Mesodermal cell (in vitro differentiated cells): ENCODE data around the gene STT3B.

Experiments used
- H3K27ac ChIP-seq: 2 replicates; pipeline ENCODE4 v1.7.0; 2013; ENCODE audit warnings: mild to moderate bottlenecking, low read depth, low read length, moderate library complexity; ENCODE audit not compliant: severe bottlenecking
- H3K36me3 ChIP-seq: 2 replicates; pipeline ENCODE4 v1.7.1; 2013; ENCODE audit warnings: mild to moderate bottlenecking, low read length, moderate library complexity; ENCODE audit not compliant: control insufficient read depth, insufficient read depth
- H3K4me1 ChIP-seq: one replicate; pipeline ENCODE4 v1.7.1; 2013; ENCODE audit warnings: mild to moderate bottlenecking, low read length; ENCODE audit not compliant: insufficient read depth, control insufficient read depth, poor library complexity, severe bottlenecking
- H3K4me3 ChIP-seq: 2 replicates; pipeline ENCODE4 v1.7.0; 2013; ENCODE audit warnings: low read length, control low read depth, mild to moderate bottlenecking; ENCODE audit not compliant: insufficient read depth, poor library complexity, severe bottlenecking; ENCODE audit errors: extremely low read depth
- H3K9me3 ChIP-seq: 2 replicates; pipeline ENCODE4 v1.7.1; 2013; ENCODE audit warnings: mild to moderate bottlenecking, low read length, moderate library complexity; ENCODE audit not compliant: control insufficient read depth
- WGBS, 2 experiments: methylation state at CpG; one replicate each; pipeline ENCODE4 v1.1.5; 2013; ENCODE audit warnings: missing lambda C conversion rate in 2 of 2; ENCODE audit not compliant: insufficient coverage in 2 of 2; 5-methylcytosine and 5-hydroxymethylcytosine counted together

STT3B gene

DNA sequence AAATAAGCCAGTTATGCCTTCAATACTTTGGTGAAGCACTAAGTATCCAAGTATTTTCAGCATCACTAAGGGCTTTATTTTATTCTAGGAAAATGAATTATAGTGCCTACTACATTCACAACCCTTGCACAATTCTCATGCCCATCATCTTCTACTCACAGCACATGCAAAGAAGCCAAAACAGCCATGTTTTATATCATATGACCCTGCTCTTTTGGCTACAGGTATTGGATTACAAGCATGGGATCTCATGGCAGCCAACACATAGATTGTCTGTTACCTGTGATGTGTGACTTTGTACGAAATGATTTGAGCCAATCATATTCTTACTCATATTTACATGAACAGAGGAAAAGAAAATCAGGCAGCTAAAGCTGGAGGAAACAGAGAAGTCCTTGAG is 38.6 kb downstream of the STT3B start:
- Histone ChIP-seq H3K9me3 (no peaks in the 10 kb centered on the region), H3K27ac (no peak overlapping the region), H3K4me3 (no peak overlapping the region), H3K4me1 (no peaks in the 10 kb centered on the region), H3K36me3 (no peaks in the 10 kb centered on the region)
- no CpG with 5 or more reads among the region's 1 CpG for WGBS, 2 experiments

DNA sequence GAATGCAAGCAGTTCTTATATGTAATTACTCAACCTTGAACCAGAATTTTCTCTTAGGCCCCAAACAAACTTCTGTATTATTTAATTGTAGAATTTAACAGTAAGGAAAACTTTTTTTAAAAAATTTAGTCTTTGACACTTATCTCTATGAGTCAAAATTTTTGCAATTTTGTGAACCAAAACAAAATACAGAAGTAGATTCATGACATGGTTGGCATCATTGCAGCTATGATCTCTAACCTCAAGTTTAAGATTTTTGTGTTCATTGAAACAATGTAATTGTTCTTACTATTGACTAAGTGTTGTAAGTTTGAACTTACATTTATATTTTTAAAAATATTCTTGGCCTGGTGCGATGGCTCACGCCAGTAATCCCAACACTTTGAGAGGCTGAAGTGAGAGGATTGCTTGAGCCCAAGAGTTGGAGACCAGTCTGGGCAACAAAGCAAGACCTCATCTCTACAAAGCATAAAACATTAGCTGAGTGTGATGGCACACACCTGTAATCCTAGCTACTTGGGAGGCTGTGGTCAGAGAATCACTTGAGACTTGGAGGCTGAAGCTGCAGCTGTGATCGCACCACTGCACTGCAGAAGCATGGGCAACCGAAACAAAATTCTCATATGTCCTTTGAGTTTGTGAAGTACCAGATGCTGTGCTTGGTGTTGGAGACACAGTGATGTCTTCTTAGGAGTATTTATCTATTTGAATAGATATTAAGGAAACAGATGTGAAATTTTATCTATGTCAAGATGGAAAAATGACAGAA is 39.7 kb downstream of the STT3B start:
- 94 to 100% methylated on average over 2 of the region's 4 CpGs for WGBS, 2 experiments
- Histone ChIP-seq H3K27ac (no peak overlapping the region), H3K9me3 (no peaks in the 10 kb centered on the region)

DNA sequence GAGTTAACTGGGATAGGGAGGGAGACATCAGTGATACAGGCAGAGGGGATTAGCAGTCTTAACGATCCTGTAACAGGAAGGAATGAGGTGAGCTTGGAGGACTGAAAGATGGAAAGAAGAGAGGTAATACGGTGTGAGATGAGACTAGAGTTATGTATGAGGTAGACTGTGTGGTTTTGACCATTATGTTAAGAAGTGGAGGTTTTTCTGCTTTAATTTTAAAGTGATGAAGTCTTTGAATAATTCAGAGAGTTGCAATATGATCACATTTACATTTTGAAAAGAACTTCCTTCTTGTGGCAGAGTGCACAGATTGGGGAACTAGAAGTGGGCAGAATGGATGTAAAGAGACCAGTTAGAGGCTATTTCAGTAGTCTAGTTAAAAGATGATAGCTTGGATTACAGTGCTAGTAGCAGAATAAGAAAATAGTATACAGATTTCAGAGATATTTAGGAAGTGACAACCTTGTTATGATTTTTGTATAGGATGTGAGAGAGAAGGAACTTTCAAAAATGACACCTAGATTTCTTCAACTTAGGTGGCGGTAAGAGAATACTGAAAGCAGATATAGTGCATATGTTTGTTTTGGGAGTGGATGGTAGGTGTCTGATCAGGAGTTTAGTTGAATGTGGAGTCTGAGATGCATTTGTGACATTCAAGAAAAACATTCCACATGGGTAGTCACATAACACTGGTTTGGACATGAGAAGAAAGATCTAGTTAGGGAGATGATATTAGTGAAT is 40.5 kb downstream of the STT3B start:
- Histone ChIP-seq H3K27ac (no peak overlapping the region), H3K4me3 (no peak overlapping the region), H3K9me3 (no peaks in the 10 kb centered on the region), H3K4me1 (no peaks in the 10 kb centered on the region), H3K36me3 (no peaks in the 10 kb centered on the region)
- 76 to 79% methylated on average over 3 of the region's 3 CpGs for WGBS, 2 experiments

More for the DNA sequence above, 39.7 kb downstream of the STT3B start:
- Histone ChIP-seq H3K36me3 (no peaks in the 10 kb centered on the region), H3K4me1 (no peaks in the 10 kb centered on the region), H3K4me3 (no peak overlapping the region)

DNA sequence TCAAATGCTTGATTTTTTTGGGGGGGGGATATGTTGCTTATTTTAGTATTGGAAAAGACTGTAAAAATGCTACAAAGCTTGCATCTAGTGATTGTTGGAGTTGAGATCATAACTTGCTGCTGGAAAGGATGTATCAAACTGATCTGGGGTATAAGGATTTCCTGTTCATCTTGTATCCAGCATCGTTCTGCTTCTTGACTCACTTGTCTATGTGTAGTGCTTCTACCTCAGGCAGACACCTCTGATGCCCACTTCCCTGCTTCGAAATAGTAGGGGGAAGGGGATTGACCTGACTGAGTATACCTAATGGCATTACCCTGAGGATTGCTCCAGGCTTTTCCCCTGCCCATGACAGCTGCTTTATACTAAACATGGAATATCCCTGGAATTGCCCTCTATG is 42.7 kb downstream of the STT3B start:
- H3K4me1 ChIP-seq, result no peaks in the 10 kb centered on the region
- no peaks in the 10 kb centered on the region for H3K9me3 ChIP-seq
- H3K36me3 ChIP-seq, result peaks cover 12% of the 10 kb centered on the region
- H3K4me3 ChIP-seq, result no peak overlapping the region
- WGBS, 2 experiments, result 83% methylated on average over 1 of the region's 2 CpGs; no CpG with 5 or more reads in 1 of the 2 experiments
- no peak overlapping the region for H3K27ac ChIP-seq

DNA sequence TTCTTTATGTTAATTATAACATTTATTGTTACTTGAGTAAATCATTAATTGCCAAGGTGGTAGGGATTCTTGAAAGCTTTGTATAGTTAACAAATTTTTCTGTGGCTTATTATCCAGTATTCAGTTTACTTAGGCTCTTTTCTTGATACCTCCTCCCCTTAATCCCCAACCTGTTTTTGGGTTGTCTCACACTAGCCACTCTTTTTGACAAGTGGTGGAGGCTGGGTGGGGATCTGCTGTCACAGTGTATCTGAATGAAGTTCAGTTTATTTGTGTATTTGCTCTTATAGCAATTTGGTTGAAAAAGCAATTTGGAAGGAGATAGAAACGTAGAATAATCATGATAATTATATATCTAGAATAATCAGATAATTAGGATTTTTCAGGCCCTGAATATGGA is 43.8 kb downstream of the STT3B start:
- Histone ChIP-seq H3K4me3 (no peak overlapping the region), H3K4me1 (no peaks in the 10 kb centered on the region), H3K36me3 (peaks cover 12% of the 10 kb centered on the region), H3K27ac (no peak overlapping the region), H3K9me3 (no peaks in the 10 kb centered on the region)
- WGBS, 2 experiments, result no CpG with 5 or more reads among the region's 1 CpG

DNA sequence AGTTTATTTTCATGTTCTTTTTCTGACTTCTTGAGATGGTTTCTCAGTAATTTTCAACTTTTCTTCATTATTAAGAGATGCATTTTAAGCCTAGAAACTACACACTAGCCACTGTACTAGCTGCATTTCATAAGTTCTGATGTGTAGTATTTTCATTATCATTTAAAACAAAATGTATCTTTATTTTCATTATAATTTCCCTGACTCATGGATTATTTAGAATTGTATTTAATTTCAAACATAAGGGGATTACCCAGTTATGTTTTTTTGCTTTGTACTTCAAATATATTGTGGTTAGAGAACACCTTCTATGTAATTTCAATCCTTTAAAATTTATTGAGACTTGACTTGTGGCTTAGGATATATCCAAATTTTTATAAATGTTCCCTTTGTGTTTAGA is 44.5 kb downstream of the STT3B start:
- H3K27ac ChIP-seq, result no peak overlapping the region
- peaks cover 12% of the 10 kb centered on the region for H3K36me3 ChIP-seq
- no peak overlapping the region for H3K4me3 ChIP-seq
- H3K9me3 ChIP-seq, result no peaks in the 10 kb centered on the region
- H3K4me1 ChIP-seq, result no peaks in the 10 kb centered on the region

DNA sequence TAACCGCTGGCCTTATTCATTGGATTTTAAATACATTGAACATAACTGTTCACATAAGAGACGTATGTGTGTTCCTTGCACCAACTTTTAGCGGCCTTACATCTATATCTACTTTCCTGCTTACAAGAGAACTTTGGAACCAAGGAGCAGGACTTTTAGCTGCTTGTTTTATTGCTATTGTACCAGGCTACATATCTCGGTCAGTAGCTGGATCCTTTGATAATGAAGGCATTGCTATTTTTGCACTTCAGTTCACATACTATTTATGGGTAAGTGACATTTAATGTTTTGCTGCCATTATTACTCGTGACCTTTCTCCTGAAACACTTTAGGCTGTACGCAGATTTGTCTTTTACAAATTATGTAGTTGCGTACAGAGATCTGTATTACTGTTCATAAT is 47.1 kb downstream of the STT3B start:
- Histone ChIP-seq H3K36me3 (peaks cover 25% of the 10 kb centered on the region), H3K4me3 (no peak overlapping the region), H3K4me1 (no peaks in the 10 kb centered on the region), H3K9me3 (peaks cover 5% of the 10 kb centered on the region), H3K27ac (no peak overlapping the region)
- WGBS, 2 experiments, result 100% methylated on average over 2 of the region's 7 CpGs; no CpG with 5 or more reads in 1 of the 2 experiments

DNA sequence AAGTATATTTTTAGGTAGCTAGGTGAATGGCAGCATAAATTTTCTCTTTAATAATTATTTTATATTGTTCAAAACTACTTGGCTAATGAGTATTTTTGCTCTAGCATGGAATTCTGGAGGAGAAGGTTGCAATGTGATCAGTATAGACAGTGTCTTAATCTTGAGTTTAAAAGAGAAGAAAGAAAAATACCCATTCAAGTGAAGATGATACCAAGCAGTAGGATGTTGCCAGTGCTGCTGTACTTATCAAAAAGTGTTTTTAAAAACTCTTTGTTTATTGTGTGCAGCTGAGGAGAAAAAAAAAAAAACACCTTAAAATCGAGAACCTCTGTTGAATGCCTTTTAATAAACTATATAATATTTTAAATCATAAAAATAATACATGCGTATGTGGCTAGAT is 47.9 kb downstream of the STT3B start:
- Histone ChIP-seq H3K36me3 (peaks cover 25% of the 10 kb centered on the region), H3K27ac (no peak overlapping the region), H3K9me3 (peaks cover 5% of the 10 kb centered on the region), H3K4me3 (no peak overlapping the region), H3K4me1 (no peaks in the 10 kb centered on the region)
- WGBS, 2 experiments, result no CpG with 5 or more reads among the region's 2 CpGs

DNA sequence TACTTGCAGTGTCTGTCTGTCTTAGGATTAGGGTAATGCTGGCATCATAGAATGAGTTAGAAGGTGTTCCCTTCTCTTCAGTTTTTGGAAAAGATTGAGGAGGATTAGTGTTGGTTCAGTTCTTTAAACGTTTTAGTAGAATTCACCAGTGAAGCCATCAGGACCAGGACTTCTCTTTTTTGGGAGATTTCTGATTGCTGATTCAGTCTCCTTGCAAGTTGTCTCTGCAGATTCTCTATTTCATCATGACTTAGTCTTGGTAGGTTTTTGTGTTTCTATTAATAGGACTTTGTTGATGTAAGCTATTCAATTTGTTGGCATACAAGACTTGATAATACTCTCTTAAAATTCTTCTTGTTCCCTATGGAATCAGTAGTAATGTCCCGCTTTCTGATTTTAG is 48.9 kb downstream of the STT3B start:
- H3K27ac ChIP-seq, result no peak overlapping the region
- H3K9me3 ChIP-seq, result peaks cover 5% of the 10 kb centered on the region
- H3K4me1 ChIP-seq, result no peaks in the 10 kb centered on the region
- WGBS, 2 experiments, result 90% methylated on average over 1 of the region's 2 CpGs; no CpG with 5 or more reads in 1 of the 2 experiments
- H3K4me3 ChIP-seq, result no peak overlapping the region
- H3K36me3 ChIP-seq, result peaks cover 25% of the 10 kb centered on the region

DNA sequence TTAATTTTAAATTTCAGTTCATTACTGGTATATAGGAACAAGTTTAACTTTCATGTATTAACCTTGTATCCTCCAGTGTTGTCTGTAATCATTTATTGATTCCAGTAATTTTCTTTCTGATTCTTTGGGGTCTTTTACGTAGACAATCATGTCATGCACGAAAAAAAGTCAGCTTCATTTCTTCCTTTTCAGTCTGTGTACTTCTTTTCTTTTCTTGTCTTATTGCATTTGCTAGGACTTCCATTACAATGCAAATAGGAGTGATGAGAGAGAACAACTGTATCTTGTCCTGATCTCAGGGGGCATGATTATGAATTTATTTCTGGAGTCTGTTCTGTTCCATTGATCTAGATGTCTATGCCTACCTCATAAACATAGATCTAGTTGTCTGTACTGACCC is 56.5 kb downstream of the STT3B start:
- Histone ChIP-seq H3K4me1 (no peaks in the 10 kb centered on the region), H3K4me3 (no peak overlapping the region), H3K27ac (no peak overlapping the region), H3K9me3 (peaks cover 7% of the 10 kb centered on the region), H3K36me3 (peaks cover 24% of the 10 kb centered on the region)
- WGBS, 2 experiments, result no CpG with 5 or more reads among the region's 2 CpGs

DNA sequence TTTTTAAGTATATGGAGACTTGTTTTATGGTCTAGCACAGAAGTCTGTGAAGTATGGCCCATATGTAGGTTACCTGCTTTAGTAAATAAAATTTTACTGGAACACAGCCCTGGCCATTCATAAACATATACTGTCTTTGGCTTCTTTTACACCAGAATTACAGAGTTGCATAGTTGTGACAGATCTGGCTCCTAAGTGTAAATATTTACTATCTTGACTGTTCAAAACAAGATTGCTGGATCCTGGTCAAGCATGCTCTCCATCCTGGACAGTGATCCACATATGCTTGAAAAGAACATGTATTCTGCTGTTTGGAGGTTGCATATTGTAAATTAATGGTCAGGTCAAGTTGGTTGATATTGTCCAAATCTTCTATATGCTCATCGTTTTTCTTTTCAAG is 57.9 kb downstream of the STT3B start:
- Histone ChIP-seq H3K4me1 (no peaks in the 10 kb centered on the region), H3K27ac (no peak overlapping the region), H3K4me3 (no peak overlapping the region), H3K9me3 (peaks cover 7% of the 10 kb centered on the region), H3K36me3 (peaks cover 30% of the 10 kb centered on the region)
- WGBS, 2 experiments, result no CpG with 5 or more reads among the region's 1 CpG
